GM21515 (cell line): ENCODE data around the gene KRTAP10-7.
"Not testable (repeated sequence)": the region's sequence is repeated elsewhere in the genome, so short reads cannot be mapped to it uniquely, and the experiment has no call there.

Experiments used
- ATAC-seq: cut with Tn5 transposase; IDR thresholded peaks from one replicate; pipeline ENCODE4 v1.9.1; 2021; ENCODE audit not compliant: unreplicated experiment

Gene KRTAP10-7

GRCh38 chr21:44589586-44590305 lies 10.7 kb upstream of the KRTAP10-7 start:
- ATAC-seq, result no peak

GRCh38 chr21:44590311-44590721 lies 10.1 kb upstream of the KRTAP10-7 start:
- ATAC-seq, result no peak

GRCh38 chr21:44590897-44591800 lies 9.2 kb upstream of the KRTAP10-7 start:
- not testable (repeated sequence) for ATAC-seq

GRCh38 chr21:44591801-44592130 lies 8.6 kb upstream of the KRTAP10-7 start:
- not testable (repeated sequence) for ATAC-seq

GRCh38 chr21:44592446-44593311 lies 7.7 kb upstream of the KRTAP10-7 start, which contains the start of gene KRTAP10-6:
KRTAP10-6 (minus strand) TSS chr21:44592505; CDS start chr21:44592484, 21 bp downstream.
- no peak for ATAC-seq

DNA sequence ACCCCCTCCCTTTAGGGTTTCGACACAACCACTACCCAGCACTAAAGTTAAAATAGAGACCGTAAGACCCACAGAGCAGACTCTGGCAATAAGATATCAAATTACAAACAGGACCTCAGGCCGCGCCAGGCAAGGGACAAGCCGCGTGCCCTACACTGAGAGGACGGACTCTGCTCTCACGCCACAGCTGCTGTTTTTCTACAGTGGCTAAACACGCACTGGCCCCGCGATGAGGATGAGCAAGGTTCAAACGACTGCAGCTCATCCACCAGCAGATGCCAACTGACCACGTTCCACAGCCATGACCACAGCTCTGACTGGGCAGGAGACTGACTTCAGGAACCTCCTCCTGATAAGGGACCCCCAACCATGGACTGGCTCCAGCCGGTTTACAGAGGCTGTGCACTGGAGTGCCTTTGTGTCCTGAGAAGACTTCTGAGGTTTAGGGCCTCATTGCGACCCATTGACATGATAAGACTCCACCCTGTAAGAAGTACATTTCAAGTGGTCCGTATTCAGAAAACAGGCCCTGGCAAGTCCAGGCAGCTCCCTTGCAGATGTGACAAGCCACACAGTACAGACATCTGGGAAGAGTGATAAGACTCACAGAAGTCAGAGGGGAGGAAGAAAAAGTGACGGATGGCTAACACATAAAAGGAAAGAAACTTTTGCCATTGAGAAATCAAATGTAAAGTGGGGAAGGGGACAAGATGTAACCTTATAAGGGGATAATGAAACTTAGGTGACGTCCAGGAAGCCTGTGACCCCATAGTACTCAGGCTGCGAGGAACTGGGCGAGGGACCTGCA lies 6.6 kb upstream of the KRTAP10-7 start:
- no peak for ATAC-seq

DNA sequence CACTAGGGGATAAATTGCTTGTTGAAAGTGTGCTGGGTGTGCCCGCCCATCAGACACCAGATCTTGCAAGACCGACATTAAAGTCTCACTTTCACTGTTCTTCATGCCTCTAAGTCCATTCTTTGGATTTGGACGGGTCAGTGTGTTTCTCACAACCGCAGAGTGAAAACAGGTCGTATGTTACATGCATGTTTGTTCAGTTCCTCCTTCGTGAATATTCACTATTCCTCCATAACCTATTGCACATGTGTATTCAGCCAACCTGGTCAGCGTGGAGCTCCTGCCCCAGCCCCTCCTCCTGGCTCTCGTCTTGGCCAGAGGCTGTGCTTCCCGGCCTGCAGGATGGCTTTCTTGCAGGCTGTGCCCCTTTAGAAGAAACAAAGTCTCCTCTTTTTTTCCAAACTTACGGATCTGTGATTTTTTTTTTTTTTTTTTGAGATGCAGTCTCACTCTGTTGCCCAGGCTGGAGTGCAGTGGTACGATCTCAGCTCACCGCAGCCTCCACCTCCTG lies 5.9 kb upstream of the KRTAP10-7 start:
- ATAC-seq, result no peak

GRCh38 chr21:44595524-44595923 lies 4.9 kb upstream of the KRTAP10-7 start:
- no peak for ATAC-seq

GRCh38 chr21:44596068-44596725 lies 4.2 kb upstream of the KRTAP10-7 start:
- ATAC-seq, result no peak

GRCh38 chr21:44598061-44598460 lies 2.3 kb upstream of the KRTAP10-7 start:
- no peak for ATAC-seq

- ATAC-seq, result no peak
These were observed 950 bp upstream of the KRTAP10-7 start for GRCh38 chr21:44599264-44600029.

GRCh38 chr21:44601091-44601490 lies 694 bp downstream of the KRTAP10-7 start:
- not testable (repeated sequence) for ATAC-seq

DNA sequence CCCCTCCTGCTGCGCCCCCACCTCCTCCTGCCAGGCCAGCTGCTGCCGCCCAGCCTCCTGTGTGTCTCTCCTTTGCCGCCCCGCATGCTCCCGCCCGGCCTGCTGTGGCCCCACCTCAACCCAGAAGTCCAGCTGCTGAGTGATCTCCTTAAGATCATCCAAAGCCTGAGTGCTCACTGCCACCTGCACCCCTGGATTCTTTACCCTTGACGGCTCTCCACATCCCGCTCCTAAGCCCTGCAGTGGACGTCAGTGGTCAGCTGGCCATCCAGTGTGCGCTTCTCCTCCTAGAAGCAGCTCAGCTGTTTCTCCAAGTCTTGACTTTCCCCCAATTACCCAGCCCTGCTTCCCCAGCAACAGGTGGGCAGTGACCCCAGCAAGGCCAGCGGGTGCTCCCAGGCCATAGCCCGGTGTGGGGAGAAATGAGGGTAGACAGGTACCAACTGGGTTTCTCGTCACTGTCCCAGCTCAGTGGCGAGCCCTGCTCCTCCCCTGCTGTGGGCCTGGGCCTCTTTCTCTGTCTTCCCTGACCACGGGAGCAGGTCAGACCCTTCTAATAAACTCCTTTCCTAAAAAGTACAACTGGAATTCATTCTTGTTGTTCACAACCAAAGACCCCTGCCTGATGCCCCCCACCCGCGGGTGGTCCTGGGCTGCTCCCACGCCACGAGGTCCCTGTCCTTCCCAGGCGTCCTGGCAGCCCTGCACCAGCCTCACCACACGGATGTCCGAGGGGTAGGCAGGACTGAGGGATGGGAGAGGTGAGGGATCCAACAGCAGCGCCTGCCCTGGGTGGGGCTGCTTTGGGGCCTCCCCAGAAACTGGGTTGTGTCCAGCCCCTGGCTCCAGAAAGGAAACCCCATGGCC lies 1.4 kb downstream of the KRTAP10-7 start:
- no peak for ATAC-seq

- no peak for ATAC-seq
These were observed 2.1 kb downstream of the KRTAP10-7 start for GRCh38 chr21:44602463-44602850.

DNA sequence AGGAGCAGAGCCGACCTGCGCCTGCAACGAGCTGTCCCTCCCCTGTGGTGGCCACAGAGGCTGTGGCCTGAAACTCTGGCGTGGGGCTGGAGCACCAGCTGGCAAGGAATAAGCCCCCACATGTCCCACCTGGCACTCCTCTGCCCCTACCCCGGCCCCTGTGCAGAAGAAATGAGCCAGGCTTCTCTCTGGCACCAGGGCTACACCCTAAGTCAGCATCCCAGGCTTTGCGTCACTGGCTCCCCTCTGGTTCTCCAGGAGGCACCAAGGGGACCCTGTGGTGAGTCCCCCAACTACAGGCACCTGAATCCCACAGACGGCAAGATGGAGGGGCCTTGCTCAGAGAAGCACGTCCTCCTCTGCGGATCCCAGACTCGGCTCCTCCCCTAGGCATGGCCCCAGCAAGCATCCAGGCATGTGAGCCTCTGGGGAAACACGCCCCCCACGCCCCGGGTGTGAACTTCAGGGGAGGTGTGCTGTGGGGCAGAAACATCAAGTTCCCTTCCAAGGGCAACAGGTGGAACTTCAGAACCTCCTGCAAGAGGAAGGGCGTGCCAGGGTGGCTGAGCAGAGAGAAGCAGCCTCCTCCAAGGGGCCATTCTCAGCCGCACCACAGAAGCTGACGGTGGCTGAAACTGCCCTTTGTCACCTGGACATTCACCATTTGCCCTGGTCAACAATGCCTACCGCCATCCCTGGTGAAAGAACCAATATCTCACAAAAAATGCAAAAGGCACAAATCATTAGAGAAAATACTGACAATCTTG lies 2.9 kb downstream of the KRTAP10-7 start:
- ATAC-seq, result no peak

GRCh38 chr21:44603911-44604310 lies 3.5 kb downstream of the KRTAP10-7 start:
- no peak for ATAC-seq

DNA sequence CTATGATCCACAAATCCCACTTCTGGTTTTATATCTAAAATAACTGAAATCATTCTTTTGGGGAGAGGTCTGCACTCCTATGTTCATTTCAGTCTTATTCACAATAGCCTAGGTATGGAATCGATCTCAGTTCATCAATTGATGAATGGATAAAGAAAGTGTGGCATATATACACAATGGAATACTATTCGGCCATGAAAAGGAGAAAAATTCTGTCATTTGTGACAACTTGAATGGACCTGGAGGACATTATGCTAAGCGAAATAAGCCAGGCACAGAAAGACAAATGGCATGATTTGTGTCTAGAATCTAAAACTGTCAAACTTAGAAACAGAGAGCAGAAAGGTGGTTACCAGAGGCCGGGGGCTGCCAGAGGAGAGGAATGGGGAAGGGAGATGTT lies 6.1 kb downstream of the KRTAP10-7 start:
- ATAC-seq, result no peak
